Measurements from ENCODE around the gene HIKESHI.
"Not testable (repeated sequence)": the region's sequence is repeated elsewhere in the genome, so short reads cannot be mapped to it uniquely, and the experiment has no call there.

HIKESHI gene

DNA sequence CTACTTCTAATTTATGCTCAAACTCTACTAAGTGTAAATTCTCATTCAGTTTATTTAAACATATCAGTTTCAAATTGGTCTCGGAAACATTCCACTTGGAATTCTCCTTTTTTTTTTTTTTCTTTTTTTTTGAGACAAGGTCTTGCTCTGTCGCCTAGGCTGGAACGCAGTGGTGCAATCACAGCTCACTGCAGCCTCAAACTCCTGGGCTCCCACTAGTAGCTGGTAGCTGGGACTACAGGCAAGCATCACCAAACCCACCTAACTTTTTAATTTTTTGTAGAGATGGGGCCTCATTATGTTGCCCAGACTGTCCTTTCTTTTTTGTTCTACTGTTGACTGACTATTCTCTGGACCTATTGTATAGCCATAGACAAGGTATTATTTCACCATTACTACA is 39.3 kb downstream of the HIKESHI start:
- DNase-seq (ENCODE audit: low spot score) = no peak
- no peak for TF ChIP-seq CTCF (IDR thresholded peaks at IDR 0.05; ENCODE audit: extremely low read depth, missing control alignments)

GRCh38 chr11:86346513-86346912 is 44.5 kb downstream of the HIKESHI start:
- TF ChIP-seq CTCF (IDR thresholded peaks at IDR 0.05; ENCODE audit: extremely low read depth, missing control alignments) = no peak
- DNase-seq (ENCODE audit: low spot score) = no peak

DNA sequence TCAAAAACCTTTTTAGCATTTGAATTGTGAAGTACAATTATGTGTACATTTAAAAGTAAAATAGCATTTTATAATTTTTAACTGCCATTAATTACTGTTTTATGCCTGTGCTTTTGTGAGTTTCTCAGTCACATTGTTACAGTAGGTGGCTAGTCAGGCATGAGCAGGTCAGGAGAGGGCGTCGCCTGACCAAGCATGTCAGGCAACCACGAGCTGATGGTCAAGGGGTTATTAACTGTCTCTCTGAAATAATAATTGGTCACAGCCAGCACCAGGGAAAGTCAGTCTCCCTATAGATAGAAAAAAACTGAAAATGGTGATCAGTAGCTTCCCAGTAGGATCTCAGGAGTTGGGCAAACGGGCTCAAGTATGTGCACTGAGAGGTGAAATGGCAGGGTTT is 53.2 kb downstream of the HIKESHI start:
- DNase-seq (ENCODE audit: low spot score) = no peak
- TF ChIP-seq CTCF (IDR thresholded peaks at IDR 0.05; ENCODE audit: extremely low read depth, missing control alignments) = no peak

- DNase-seq (ENCODE audit: low spot score) = not testable (repeated sequence)
These were observed 55.4 kb downstream of the HIKESHI start for GRCh38 chr11:86357412-86357811.

- TF ChIP-seq CTCF (IDR thresholded peaks at IDR 0.05; ENCODE audit: extremely low read depth, missing control alignments) = no peak
- DNase-seq (ENCODE audit: low spot score) = no peak
These were observed 56.7 kb downstream of the HIKESHI start for GRCh38 chr11:86358720-86359119.

- no peak for DNase-seq (ENCODE audit: low spot score)
- no peak for TF ChIP-seq CTCF (IDR thresholded peaks at IDR 0.05; ENCODE audit: extremely low read depth, missing control alignments)
These were observed 58.8 kb downstream of the HIKESHI start for GRCh38 chr11:86360775-86361395.

DNA sequence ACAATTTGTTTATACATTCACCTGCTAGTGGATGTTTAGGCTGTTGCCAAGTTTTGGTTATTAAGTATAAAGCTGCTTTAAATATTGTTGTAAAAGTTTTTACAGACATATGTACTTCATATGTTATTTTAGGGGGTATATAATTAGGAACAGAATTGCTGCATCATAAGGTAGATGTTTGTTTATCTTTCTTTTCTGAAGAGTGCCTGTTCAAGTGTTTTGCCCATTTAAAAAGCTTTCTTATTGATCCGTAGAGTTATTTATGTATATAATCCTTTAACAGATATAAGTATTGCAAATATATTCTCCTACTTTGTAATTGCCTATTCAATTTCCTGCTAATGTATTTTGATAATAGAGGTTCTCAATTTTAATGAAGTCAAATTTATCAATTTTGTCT is 61.4 kb downstream of the HIKESHI start:
- TF ChIP-seq CTCF (IDR thresholded peaks at IDR 0.05; ENCODE audit: extremely low read depth, missing control alignments) = no peak

GRCh38 chr11:86365546-86365945 is 63.5 kb downstream of the HIKESHI start:
- TF ChIP-seq CTCF (IDR thresholded peaks at IDR 0.05; ENCODE audit: extremely low read depth, missing control alignments) = no peak
- DNase-seq (ENCODE audit: low spot score) = no peak

More for the DNA sequence above, 61.4 kb downstream of the HIKESHI start:
- no peak for DNase-seq (ENCODE audit: low spot score)
